ENCODE measurements around the gene KCNJ4.
"Not testable (repeated sequence)": the region's sequence is repeated elsewhere in the genome, so short reads cannot be mapped to it uniquely, and the experiment has no call there.

The KCNJ4 gene

GRCh38 chr22:38411016-38411415 lies 44.0 kb downstream of the KCNJ4 start:
- no peak for DNase-seq

DNA sequence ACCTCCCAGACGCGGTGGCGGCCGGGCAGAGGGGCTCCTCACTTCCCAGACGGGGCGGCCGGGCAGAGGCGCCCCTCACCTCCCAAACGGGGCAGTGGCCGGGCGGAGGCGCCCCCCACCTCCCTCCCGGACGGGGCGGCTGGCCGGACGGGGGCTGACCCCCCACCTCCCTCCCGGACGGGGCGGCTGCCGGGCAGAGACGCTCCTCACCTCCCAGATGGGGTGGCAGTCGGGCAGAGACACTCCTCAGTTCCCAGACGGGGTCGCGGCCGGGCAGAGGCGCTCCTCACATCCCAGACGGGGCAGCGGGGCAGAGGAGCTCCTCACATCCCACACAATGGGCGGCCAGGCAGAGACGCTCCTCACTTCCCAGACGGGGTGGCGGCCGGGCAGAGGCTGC lies 45.1 kb downstream of the KCNJ4 start:
- not testable (repeated sequence) for DNase-seq

- DNase-seq, result no peak
Measured at GRCh38 chr22:38406617-38407016, 48.4 kb downstream of the KCNJ4 start.

- no peak for DNase-seq
Measured at GRCh38 chr22:38404419-38404818, 50.6 kb downstream of the KCNJ4 start.

DNA sequence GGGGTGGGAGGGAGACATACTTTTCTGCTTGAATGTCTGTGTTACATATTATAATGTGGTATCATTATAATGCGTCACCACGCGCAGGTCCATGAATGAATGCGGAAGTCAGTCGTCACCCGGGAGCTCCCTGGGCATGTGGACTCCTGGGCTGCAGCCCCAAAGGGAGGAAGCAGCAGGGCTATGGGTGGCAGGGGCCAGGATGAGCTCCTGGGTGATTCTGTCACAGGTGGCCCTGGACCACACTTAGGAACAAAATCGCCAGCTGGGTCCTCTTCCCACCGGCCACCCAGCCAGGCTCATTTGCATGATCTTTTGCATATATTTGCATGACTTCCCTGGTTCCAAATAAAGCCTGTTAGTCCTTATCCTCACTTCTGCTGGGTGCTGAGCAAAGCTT lies 51.2 kb downstream of the KCNJ4 start:
- DNase-seq, result no peak

DNA sequence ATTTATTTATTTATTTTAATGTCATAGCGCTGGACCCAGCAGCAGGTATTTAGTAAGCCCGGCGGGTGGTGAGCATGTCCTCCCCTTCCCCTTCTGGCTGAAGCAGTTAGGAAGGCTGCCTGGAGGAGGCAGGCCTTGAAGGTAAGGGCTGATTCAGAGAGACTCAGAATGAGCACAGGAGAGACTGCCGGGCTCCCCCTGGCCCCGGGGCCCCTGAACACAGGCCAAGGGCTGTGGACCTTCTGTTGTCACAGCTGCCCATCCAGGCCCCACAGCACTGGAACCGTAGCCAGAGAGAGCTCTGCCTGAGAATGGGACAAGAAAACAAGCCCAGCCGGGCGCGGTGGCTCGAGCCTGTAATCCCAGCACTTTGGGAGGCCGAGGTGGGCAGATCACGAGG lies 52.8 kb downstream of the KCNJ4 start:
- DNase-seq, result no peak

DNA sequence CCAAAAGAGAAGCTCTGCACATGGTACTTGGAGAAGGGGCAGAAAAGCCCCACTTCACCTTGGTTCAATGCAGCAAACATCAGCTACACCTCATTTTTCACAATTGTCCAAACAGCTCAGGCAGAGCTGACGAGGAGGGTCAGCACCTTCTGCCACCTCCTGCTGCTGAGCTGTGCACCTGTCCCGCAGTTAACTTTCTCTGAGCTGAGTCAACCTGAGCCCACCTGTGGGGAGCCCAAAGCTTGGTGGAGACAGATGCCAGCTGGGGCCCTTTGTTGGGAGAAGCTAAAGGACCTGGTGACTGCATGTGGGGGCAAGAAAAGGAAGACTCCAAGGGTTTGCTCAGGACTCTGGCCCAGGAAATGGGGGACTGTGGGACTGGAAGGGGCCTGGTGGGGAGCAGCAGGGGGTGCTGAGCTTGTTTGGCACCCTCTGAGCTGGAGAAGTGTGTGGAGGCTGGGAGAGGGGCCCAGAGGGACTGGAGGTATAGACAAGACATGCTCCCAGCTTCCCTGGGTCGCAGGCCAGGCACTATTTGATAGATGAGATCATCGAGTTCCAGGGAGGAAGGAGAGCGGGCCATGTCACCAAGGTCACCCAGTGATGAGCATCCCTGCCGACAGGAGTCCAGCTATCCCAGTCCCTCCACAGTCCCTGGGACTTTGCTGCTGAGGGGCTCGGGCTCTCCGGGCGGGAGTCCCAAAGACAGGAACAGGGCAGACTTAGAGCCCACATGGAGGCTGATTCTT lies 53.5 kb downstream of the KCNJ4 start:
- no peak for DNase-seq

DNA sequence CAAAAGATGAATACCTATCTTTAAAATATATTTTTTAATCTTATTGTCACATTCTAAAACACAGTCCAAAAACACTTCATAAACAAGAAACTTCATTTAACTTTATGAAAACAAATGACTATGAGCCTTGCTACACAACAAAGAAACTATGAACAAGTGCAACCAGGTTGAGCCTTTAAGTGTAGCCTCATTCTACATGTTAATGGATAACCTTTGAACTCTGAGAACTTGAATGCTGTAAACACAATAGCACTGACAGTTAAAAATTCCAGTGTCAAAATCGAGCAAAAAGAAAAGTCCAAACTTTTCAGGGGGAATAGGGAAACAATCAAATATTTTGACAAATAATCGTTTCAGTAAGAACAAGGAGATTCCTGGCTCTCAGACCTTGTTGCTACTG lies 54.7 kb downstream of the KCNJ4 start:
- DNase-seq, result not testable (repeated sequence)

DNA sequence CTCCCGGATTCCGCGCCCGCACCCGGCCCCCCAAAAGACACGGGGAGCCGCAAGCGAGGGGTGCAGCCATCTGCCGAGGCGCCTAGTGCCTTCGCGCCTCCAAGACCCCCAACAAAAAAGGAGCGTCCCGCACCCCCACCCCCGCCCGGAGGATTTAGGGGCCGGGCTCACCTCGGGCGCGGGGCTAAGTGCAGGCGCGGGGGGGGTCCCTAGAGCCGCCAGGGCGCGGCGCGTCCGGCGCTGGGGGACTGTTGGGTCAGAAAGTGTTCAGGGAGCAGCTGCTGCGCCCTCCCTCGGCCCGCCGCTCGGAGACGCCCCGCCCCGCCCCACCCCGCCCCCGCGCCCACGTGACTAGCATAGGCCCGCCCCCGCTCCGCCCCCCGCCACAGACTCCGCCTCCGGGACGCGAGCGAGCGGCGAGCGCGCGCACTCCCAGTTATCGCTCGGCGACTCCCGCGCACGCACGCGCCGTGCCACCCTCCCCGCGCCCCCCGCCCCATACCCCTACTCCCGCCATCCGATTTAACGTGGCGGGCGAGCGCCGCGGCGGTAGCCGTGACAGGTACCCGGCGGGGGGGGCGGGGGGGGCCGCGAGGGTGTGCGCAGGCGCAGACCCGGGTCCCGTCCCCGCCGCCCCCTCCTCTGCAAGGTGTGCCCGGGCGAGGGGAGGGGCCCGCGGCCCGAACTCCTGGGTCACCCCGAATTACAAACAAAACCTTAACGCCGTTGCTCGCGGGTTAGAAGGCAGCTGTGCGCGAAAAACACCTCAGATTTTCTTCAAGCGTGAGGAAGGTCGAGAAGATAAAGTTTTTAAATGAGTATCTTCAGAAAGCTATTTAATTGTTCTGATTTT lies 56.2 kb downstream of the KCNJ4 start:
- peak; percentile 87 for DNase-seq

DNA sequence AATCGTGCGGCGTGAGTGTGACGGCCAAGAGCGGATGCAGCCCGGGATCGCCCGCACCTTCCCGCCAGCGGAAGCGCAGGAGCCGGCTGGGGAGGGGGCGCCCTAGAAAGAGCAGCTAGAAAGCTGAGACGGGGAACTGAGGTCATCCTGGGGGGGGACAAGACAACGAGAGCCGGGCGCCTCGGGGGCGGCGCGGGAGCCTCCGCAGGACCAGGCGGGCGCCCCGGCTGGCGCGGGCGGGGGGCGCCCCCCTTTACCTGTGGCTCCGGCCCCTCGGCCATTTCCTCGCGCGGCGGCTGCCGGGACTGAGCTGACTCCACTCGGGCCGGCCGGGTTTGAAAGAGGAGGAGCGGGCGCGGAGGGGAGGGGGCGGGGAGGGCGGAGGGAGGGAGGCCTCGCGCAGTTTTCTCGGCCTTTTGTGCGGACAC lies 56.8 kb downstream of the KCNJ4 start:
- peak; percentile 38 for DNase-seq

DNA sequence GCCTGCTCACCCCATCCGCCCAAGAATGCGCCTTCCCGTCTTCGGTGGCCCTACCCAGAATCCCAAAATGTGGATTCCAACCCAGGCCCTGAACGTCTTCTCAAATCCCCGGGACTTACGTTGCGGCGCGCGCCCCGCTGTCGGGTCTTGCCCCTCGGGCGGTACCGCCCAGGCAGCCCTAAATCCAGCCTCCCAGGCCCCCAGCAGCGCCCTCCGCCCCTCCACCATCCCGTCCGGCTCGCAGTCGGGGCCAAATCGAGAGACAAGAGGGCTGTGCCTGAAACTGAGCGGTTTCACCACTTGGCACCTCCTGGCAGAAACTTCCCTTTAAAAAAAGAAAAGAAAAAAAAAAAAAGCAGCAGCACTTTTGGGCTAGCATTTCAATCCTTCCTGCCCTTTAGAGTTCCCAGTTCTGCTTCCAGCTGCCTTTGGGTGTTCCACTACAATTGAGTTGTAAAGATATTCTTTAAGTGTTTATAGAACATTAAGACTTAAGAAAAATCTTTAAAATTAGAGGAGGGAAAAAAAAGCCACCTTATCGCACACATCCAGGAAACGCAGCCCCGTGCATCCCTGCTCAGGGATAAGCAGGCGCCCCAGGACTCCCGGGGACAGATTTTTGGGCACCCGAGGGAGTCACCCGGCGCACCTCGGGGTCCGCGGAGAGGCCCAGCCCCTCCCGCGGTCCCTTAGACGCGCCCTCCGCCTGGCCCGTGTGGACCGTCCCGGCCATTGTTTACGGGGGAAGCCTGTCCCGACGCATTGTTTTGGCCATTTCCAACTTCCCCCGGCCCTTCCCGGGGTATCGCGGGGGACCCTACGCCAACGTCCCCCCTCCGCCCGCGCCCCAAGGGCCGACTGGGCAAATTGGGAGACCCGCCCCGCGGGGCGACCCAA lies 57.6 kb downstream of the KCNJ4 start:
- DNase-seq, result peak; percentile 37

GRCh38 chr22:38396440-38397069 lies 58.4 kb downstream of the KCNJ4 start:
- not testable (repeated sequence) for DNase-seq

DNA sequence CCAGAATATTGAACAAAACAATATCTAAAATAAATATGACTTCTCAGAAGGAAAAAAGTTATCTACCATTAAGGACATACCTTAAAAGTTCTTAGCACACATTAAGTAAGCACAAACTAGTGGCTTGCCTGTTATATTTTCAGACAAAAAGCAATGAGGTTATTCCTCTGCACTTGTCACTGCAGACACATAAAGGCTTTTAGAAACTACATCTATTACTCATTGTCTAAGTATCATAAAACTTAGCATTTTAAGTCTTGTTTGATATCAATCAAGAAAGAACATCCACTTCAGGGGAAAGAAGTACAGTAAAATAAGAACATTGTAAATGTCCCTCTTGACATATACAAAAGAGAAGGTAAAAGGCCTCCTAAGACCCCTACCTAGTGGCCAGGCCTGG lies 59.1 kb downstream of the KCNJ4 start:
- not testable (repeated sequence) for DNase-seq

GRCh38 chr22:38394929-38395624 lies 59.9 kb downstream of the KCNJ4 start:
- DNase-seq, result not testable (repeated sequence)

GRCh38 chr22:38389428-38389818 lies 65.6 kb downstream of the KCNJ4 start:
- DNase-seq, result not testable (repeated sequence)

- DNase-seq, result not testable (repeated sequence)
Measured at GRCh38 chr22:38388506-38389427, 66.2 kb downstream of the KCNJ4 start.

- DNase-seq, result not testable (repeated sequence)
Measured at GRCh38 chr22:38386918-38387317, 68.1 kb downstream of the KCNJ4 start.

GRCh38 chr22:38383417-38383816 lies 71.6 kb downstream of the KCNJ4 start:
- DNase-seq, result no peak

GRCh38 chr22:38381371-38381770 lies 73.6 kb downstream of the KCNJ4 start:
- not testable (repeated sequence) for DNase-seq
